Naive B cell (primary cell): ENCODE data around the gene LPAR1. TPM values are rescaled to one million over a fixed set of nuclear protein-coding genes. Genes with fewer than 3 reads are reported as not detected.

ENCODE experiments used
- ATAC-seq, 2 donors: fragments of 150-1000 bp; cut with Tn5 transposase; 2 replicates each; pipeline ENCODE4 v1.10.0; 2021; ENCODE audit warnings: low read depth in 2 of 2, mild to moderate bottlenecking in 2 of 2, moderate library complexity in 2 of 2
- DNase-seq: peaks from one replicate; pipeline ENCODE4 v3.0.0; 2022
- H3K27ac Mint-ChIP-seq, 6 donors: one replicate each; pipeline ENCODE4 v1.8.0; 2020 to 2022; ENCODE audit warnings: mild to moderate bottlenecking in 6 of 6, mixed read lengths in 6 of 6, moderate library complexity in 5 of 6, inconsistent platforms in 2 of 6
- H3K27me3 Mint-ChIP-seq, 3 donors: one replicate each; pipeline ENCODE4 v1.8.0; 2021 to 2022; ENCODE audit warnings: mixed read lengths in 3 of 3, mild to moderate bottlenecking in 1 of 3
- H3K36me3 Mint-ChIP-seq, 2 donors: one replicate each; pipeline ENCODE4 v1.8.0; 2020 to 2022; ENCODE audit warnings: mixed read lengths in 2 of 2, inconsistent platforms in 1 of 2, mild to moderate bottlenecking in 1 of 2
- H3K4me1 Mint-ChIP-seq, 3 donors: one replicate each; pipeline ENCODE4 v1.8.0; 2020 to 2022; ENCODE audit warnings: mixed read lengths in 3 of 3, inconsistent platforms in 1 of 3, mild to moderate bottlenecking in 1 of 3, moderate library complexity in 1 of 3
- H3K4me3 Mint-ChIP-seq, 8 donors: one replicate each; pipeline ENCODE4 v1.8.0; 2020 to 2022; ENCODE audit warnings: mild to moderate bottlenecking in 8 of 8, mixed read lengths in 8 of 8, moderate library complexity in 8 of 8, inconsistent platforms in 2 of 8
- H3K9me3 Mint-ChIP-seq, 7 donors: one replicate each; pipeline ENCODE4 v1.8.0; 2020 to 2022; ENCODE audit warnings: mixed read lengths in 7 of 7, mild to moderate bottlenecking in 5 of 7, inconsistent platforms in 2 of 7, moderate library complexity in 1 of 7
- polyA plus RNA-seq, 6 donors: library from polyadenylated mRNA; unstranded; fragments of 300-500 nt; fragmentation: Illumina TruSeq; gene quantifications; one replicate each; pipeline ENCODE4 v1.2.3, GENCODE V29; 2021; ENCODE audit warnings: low read depth in 6 of 6

Gene LPAR1
- not detected for polyA plus RNA-seq

- H3K27ac Mint-ChIP-seq: no peak within 1 kb of the TSS
- H3K4me3 Mint-ChIP-seq: peak within 1 kb of the TSS; percentile 46 to 88 (median 82)
- ATAC-seq (no peak), DNase-seq (no peak)
- H3K27me3 Mint-ChIP-seq: peaks cover 48 to 56% (median 51%) of the 10 kb centered on the region in 3 donors
- H3K9me3 Mint-ChIP-seq: peaks cover 0 to 2% (median 0%) of the 10 kb centered on the region in 7 donors
- peaks cover 0 to 7% of the 10 kb centered on the region in 2 donors for H3K36me3 Mint-ChIP-seq
- H3K4me1 Mint-ChIP-seq: peaks cover 16 to 23% (median 21%) of the 10 kb centered on the region in 3 donors
Measured at GRCh38 chr9:111038331-111039230, at the start of gene LPAR1. TSS of gene LPAR1 (minus strand) at chr9:111038470. CDS start at chr9:110972117, 66,353 bp downstream.

GRCh38 chr9:111078391-111079038, 40.2 kb upstream of the LPAR1 start:
- DNase-seq (no peak), ATAC-seq (no peak)
- Mint-ChIP-seq H3K4me3 (no peak overlapping the region), H3K36me3 (no peaks in the 10 kb centered on the region), H3K27me3 (peaks cover 0 to 5% (median 0%) of the 10 kb centered on the region in 3 donors), H3K27ac (no peak overlapping the region), H3K4me1 (peaks cover 0 to 6% (median 2%) of the 10 kb centered on the region in 3 donors), H3K9me3 (peaks cover 0 to 5% (median 0%) of the 10 kb centered on the region in 7 donors)

- Mint-ChIP-seq H3K4me3 (no peak overlapping the region), H3K4me1 (peaks cover 0 to 6% (median 2%) of the 10 kb centered on the region in 3 donors), H3K9me3 (peaks cover 0 to 5% (median 0%) of the 10 kb centered on the region in 7 donors), H3K36me3 (no peaks in the 10 kb centered on the region), H3K27ac (no peak overlapping the region), H3K27me3 (peaks cover 0 to 5% (median 0%) of the 10 kb centered on the region in 3 donors)
- ATAC-seq (no peak), DNase-seq (no peak)
Measured at GRCh38 chr9:111076519-111076918, 38.2 kb upstream of the LPAR1 start.

- peak overlapping the region in 1 of 6 donors; percentile 60 for H3K27ac Mint-ChIP-seq
- peaks cover 0 to 5% (median 0%) of the 10 kb centered on the region in 3 donors for H3K27me3 Mint-ChIP-seq
- peaks cover 0 to 5% (median 0%) of the 10 kb centered on the region in 7 donors for H3K9me3 Mint-ChIP-seq
- no peaks in the 10 kb centered on the region for H3K36me3 Mint-ChIP-seq
- no peak overlapping the region for H3K4me3 Mint-ChIP-seq
- H3K4me1 Mint-ChIP-seq: peaks cover 0 to 6% (median 2%) of the 10 kb centered on the region in 3 donors
- DNase-seq (no peak), ATAC-seq (no peak)
Measured at GRCh38 chr9:111076042-111076441, 37.8 kb upstream of the LPAR1 start.

GRCh38 chr9:111074395-111074794, 36.1 kb upstream of the LPAR1 start:
- Mint-ChIP-seq H3K36me3 (no peaks in the 10 kb centered on the region), H3K27me3 (peaks cover 0 to 5% (median 0%) of the 10 kb centered on the region in 3 donors), H3K4me1 (peaks cover 0 to 6% (median 2%) of the 10 kb centered on the region in 3 donors), H3K9me3 (peaks cover 0 to 4% (median 0%) of the 10 kb centered on the region in 7 donors), H3K27ac (no peak overlapping the region), H3K4me3 (no peak overlapping the region)
- DNase-seq: no peak
- ATAC-seq: no peak

- peaks cover 0 to 1% (median 0%) of the 10 kb centered on the region in 7 donors for H3K9me3 Mint-ChIP-seq
- DNase-seq (no peak), ATAC-seq (no peak)
- no peak overlapping the region for H3K27ac Mint-ChIP-seq
- no peaks in the 10 kb centered on the region for H3K4me1 Mint-ChIP-seq
- H3K4me3 Mint-ChIP-seq: no peak overlapping the region
- no peaks in the 10 kb centered on the region for H3K36me3 Mint-ChIP-seq
- H3K27me3 Mint-ChIP-seq: peaks cover 0 to 6% (median 5%) of the 10 kb centered on the region in 3 donors
Measured at GRCh38 chr9:111069183-111069582, 30.9 kb upstream of the LPAR1 start.

- DNase-seq: no peak
- Mint-ChIP-seq H3K27me3 (peaks cover 0 to 6% (median 5%) of the 10 kb centered on the region in 3 donors), H3K4me1 (no peaks in the 10 kb centered on the region), H3K4me3 (no peak overlapping the region), H3K36me3 (no peaks in the 10 kb centered on the region), H3K27ac (no peak overlapping the region), H3K9me3 (peaks cover 0 to 1% (median 0%) of the 10 kb centered on the region in 7 donors)
- no peak for ATAC-seq
Measured at GRCh38 chr9:111068771-111069170, 30.5 kb upstream of the LPAR1 start.

GRCh38 chr9:111068383-111068730, 30.1 kb upstream of the LPAR1 start:
- peaks cover 0 to 1% (median 0%) of the 10 kb centered on the region in 7 donors for H3K9me3 Mint-ChIP-seq
- no peak overlapping the region for H3K27ac Mint-ChIP-seq
- H3K4me1 Mint-ChIP-seq: no peaks in the 10 kb centered on the region
- H3K4me3 Mint-ChIP-seq: no peak overlapping the region
- DNase-seq: no peak
- no peaks in the 10 kb centered on the region for H3K36me3 Mint-ChIP-seq
- ATAC-seq: no peak
- H3K27me3 Mint-ChIP-seq: peaks cover 0 to 10% (median 7%) of the 10 kb centered on the region in 3 donors

GRCh38 chr9:111066468-111066867, 28.2 kb upstream of the LPAR1 start:
- H3K27me3 Mint-ChIP-seq: peaks cover 0 to 14% (median 11%) of the 10 kb centered on the region in 3 donors
- peaks cover 0 to 1% (median 0%) of the 10 kb centered on the region in 7 donors for H3K9me3 Mint-ChIP-seq
- no peaks in the 10 kb centered on the region for H3K36me3 Mint-ChIP-seq
- no peak overlapping the region for H3K4me3 Mint-ChIP-seq
- no peaks in the 10 kb centered on the region for H3K4me1 Mint-ChIP-seq
- no peak overlapping the region for H3K27ac Mint-ChIP-seq
- ATAC-seq: no peak
- no peak for DNase-seq

GRCh38 chr9:111065414-111065813, 27.1 kb upstream of the LPAR1 start:
- Mint-ChIP-seq H3K4me3 (peak overlapping the region in 1 of 8 donors; percentile 2), H3K27me3 (peaks cover 0 to 17% (median 11%) of the 10 kb centered on the region in 3 donors), H3K27ac (no peak overlapping the region), H3K36me3 (no peaks in the 10 kb centered on the region), H3K4me1 (no peaks in the 10 kb centered on the region), H3K9me3 (peaks cover 0 to 2% (median 0%) of the 10 kb centered on the region in 7 donors)
- ATAC-seq: no peak
- DNase-seq: no peak

GRCh38 chr9:111064160-111064837, 26.0 kb upstream of the LPAR1 start:
- no peak overlapping the region for H3K4me3 Mint-ChIP-seq
- peaks cover 0 to 25% (median 11%) of the 10 kb centered on the region in 3 donors for H3K27me3 Mint-ChIP-seq
- peaks cover 0 to 8% of the 10 kb centered on the region in 2 donors for H3K36me3 Mint-ChIP-seq
- no peaks in the 10 kb centered on the region for H3K4me1 Mint-ChIP-seq
- DNase-seq (no peak), ATAC-seq (no peak)
- H3K9me3 Mint-ChIP-seq: peaks cover 0 to 9% (median 0%) of the 10 kb centered on the region in 7 donors
- no peak overlapping the region for H3K27ac Mint-ChIP-seq

GRCh38 chr9:111063332-111063731, 25.1 kb upstream of the LPAR1 start:
- Mint-ChIP-seq H3K36me3 (peaks cover 0 to 8% of the 10 kb centered on the region in 2 donors), H3K4me3 (no peak overlapping the region), H3K27ac (peak overlapping the region in 1 of 6 donors; percentile 7), H3K4me1 (no peaks in the 10 kb centered on the region), H3K9me3 (peaks cover 0 to 12% (median 0%) of the 10 kb centered on the region in 7 donors), H3K27me3 (peaks cover 0 to 19% (median 6%) of the 10 kb centered on the region in 3 donors)
- DNase-seq: no peak
- ATAC-seq: no peak

- no peak overlapping the region for H3K4me3 Mint-ChIP-seq
- DNase-seq: no peak
- H3K27me3 Mint-ChIP-seq: peaks cover 0 to 14% (median 9%) of the 10 kb centered on the region in 3 donors
- no peaks in the 10 kb centered on the region for H3K4me1 Mint-ChIP-seq
- no peak overlapping the region for H3K27ac Mint-ChIP-seq
- H3K9me3 Mint-ChIP-seq: peaks cover 0 to 13% (median 0%) of the 10 kb centered on the region in 7 donors
- ATAC-seq: no peak
- H3K36me3 Mint-ChIP-seq: peaks cover 0 to 8% of the 10 kb centered on the region in 2 donors
Measured at GRCh38 chr9:111058166-111058565, 19.9 kb upstream of the LPAR1 start.
